ENCODE data around the gene TRIM28. TPM values are rescaled to one million over a fixed set of nuclear protein-coding genes. Genes with fewer than 3 reads are reported as not detected.

The TRIM28 gene
- total and polyA plus RNA-seq, 5 donors from 2014 or later = 34.5 to 379 (median 50.2) TPM

- H3K27me3 ChIP-seq (ENCODE audit: control insufficient read depth, insufficient read depth, low read length) = no peaks in the 10 kb centered on the region
- H3K36me3 Mint-ChIP-seq = no peaks in the 10 kb centered on the region
- H3K9me3 Mint-ChIP-seq = peaks cover 0 to 1% (median 0%) of the 10 kb centered on the region in 7 donors
- peaks cover 4% of the 10 kb centered on the region for H3K36me3 ChIP-seq (ENCODE audit: control insufficient read depth, insufficient read depth, low read length)
- peak overlapping the region; percentile 95 to 99 (median 99) for H3K27ac Mint-ChIP-seq
- H3K27ac ChIP-seq (ENCODE audit: insufficient read depth, low read length, poor library complexity, severe bottlenecking) = peak overlapping the region; percentile 87
- DNase-seq (no peak), ATAC-seq (ENCODE audit: low read depth in 2 of 2) (no peak)
- H3K27me3 Mint-ChIP-seq = no peaks in the 10 kb centered on the region
- peak overlapping the region; percentile 95 to 99 (median 97) for H3K4me3 Mint-ChIP-seq
- H3K9me3 ChIP-seq (ENCODE audit: control insufficient read depth in 2 of 2, low read length in 2 of 2) = no peaks in the 10 kb centered on the region
- peaks cover 7 to 45% (median 23%) of the 10 kb centered on the region in 4 donors for H3K4me1 Mint-ChIP-seq
- H3K4me3 ChIP-seq (ENCODE audit: low read depth, low read length) = peak overlapping the region; percentile 64
- H3K4me1 ChIP-seq (ENCODE audit: control insufficient read depth, insufficient read depth, low read length, poor library complexity, severe bottlenecking) = peaks cover 19% of the 10 kb centered on the region
Observed at GRCh38 chr19:58520257-58520599, 23.6 kb upstream of the TRIM28 start.

GRCh38 chr19:58521651-58522050 is 22.2 kb upstream of the TRIM28 start:
- ATAC-seq (ENCODE audit: low read depth in 2 of 2) (no peak), DNase-seq (no peak)
- H3K4me1 Mint-ChIP-seq = peaks cover 7 to 34% (median 20%) of the 10 kb centered on the region in 4 donors
- peaks cover 19% of the 10 kb centered on the region for H3K4me1 ChIP-seq (ENCODE audit: control insufficient read depth, insufficient read depth, low read length, poor library complexity, severe bottlenecking)
- H3K9me3 Mint-ChIP-seq = peaks cover 0 to 2% (median 0%) of the 10 kb centered on the region in 7 donors
- no peaks in the 10 kb centered on the region for H3K9me3 ChIP-seq (ENCODE audit: control insufficient read depth in 2 of 2, low read length in 2 of 2)
- H3K4me3 Mint-ChIP-seq = peak overlapping the region in 2 of 4 donors; percentile 41
- peak overlapping the region in 1 of 3 donors; percentile 67 for H3K27ac Mint-ChIP-seq
- H3K4me3 ChIP-seq (ENCODE audit: low read depth, low read length) = no peak overlapping the region
- H3K36me3 ChIP-seq (ENCODE audit: control insufficient read depth, insufficient read depth, low read length) = peaks cover 4% of the 10 kb centered on the region
- H3K36me3 Mint-ChIP-seq = no peaks in the 10 kb centered on the region
- no peaks in the 10 kb centered on the region for H3K27me3 ChIP-seq (ENCODE audit: control insufficient read depth, insufficient read depth, low read length)
- H3K27me3 Mint-ChIP-seq = no peaks in the 10 kb centered on the region
- no peak overlapping the region for H3K27ac ChIP-seq (ENCODE audit: insufficient read depth, low read length, poor library complexity, severe bottlenecking)

GRCh38 chr19:58522709-58523108 is 21.2 kb upstream of the TRIM28 start:
- DNase-seq = no peak
- H3K27ac Mint-ChIP-seq = peak overlapping the region in 1 of 3 donors; percentile 13
- no peaks in the 10 kb centered on the region for H3K27me3 Mint-ChIP-seq
- Histone ChIP-seq H3K4me3 (ENCODE audit: low read depth, low read length) (no peak overlapping the region), H3K27ac (ENCODE audit: insufficient read depth, low read length, poor library complexity, severe bottlenecking) (no peak overlapping the region), H3K4me1 (ENCODE audit: control insufficient read depth, insufficient read depth, low read length, poor library complexity, severe bottlenecking) (peaks cover 16% of the 10 kb centered on the region), H3K9me3 (ENCODE audit: control insufficient read depth in 2 of 2, low read length in 2 of 2) (no peaks in the 10 kb centered on the region), H3K36me3 (ENCODE audit: control insufficient read depth, insufficient read depth, low read length) (no peaks in the 10 kb centered on the region), H3K27me3 (ENCODE audit: control insufficient read depth, insufficient read depth, low read length) (no peaks in the 10 kb centered on the region)
- H3K36me3 Mint-ChIP-seq = no peaks in the 10 kb centered on the region
- peaks cover 0 to 2% (median 0%) of the 10 kb centered on the region in 7 donors for H3K9me3 Mint-ChIP-seq
- H3K4me1 Mint-ChIP-seq = peaks cover 7 to 31% (median 20%) of the 10 kb centered on the region in 4 donors
- H3K4me3 Mint-ChIP-seq = peak overlapping the region in 2 of 4 donors; percentile 19 to 64
- ATAC-seq (ENCODE audit: low read depth in 2 of 2) = no peak

- Histone ChIP-seq H3K4me3 (ENCODE audit: low read depth, low read length) (no peak overlapping the region), H3K4me1 (ENCODE audit: control insufficient read depth, insufficient read depth, low read length, poor library complexity, severe bottlenecking) (no peaks in the 10 kb centered on the region), H3K27me3 (ENCODE audit: control insufficient read depth, insufficient read depth, low read length) (no peaks in the 10 kb centered on the region), H3K27ac (ENCODE audit: insufficient read depth, low read length, poor library complexity, severe bottlenecking) (no peak overlapping the region), H3K36me3 (ENCODE audit: control insufficient read depth, insufficient read depth, low read length) (no peaks in the 10 kb centered on the region), H3K9me3 (ENCODE audit: control insufficient read depth in 2 of 2, low read length in 2 of 2) (no peaks in the 10 kb centered on the region)
- no peak for ATAC-seq (ENCODE audit: low read depth in 2 of 2)
- no peak overlapping the region for H3K4me3 Mint-ChIP-seq
- no peak overlapping the region for H3K27ac Mint-ChIP-seq
- no peaks in the 10 kb centered on the region for H3K36me3 Mint-ChIP-seq
- no peaks in the 10 kb centered on the region for H3K4me1 Mint-ChIP-seq
- no peak for DNase-seq
- H3K27me3 Mint-ChIP-seq = peaks cover 4% of the 10 kb centered on the region
- H3K9me3 Mint-ChIP-seq = peaks cover 0 to 2% (median 0%) of the 10 kb centered on the region in 7 donors
Observed at GRCh38 chr19:58529405-58529804, 14.5 kb upstream of the TRIM28 start.

- no peak overlapping the region for H3K4me3 ChIP-seq (ENCODE audit: low read depth, low read length)
- H3K27me3 ChIP-seq (ENCODE audit: control insufficient read depth, insufficient read depth, low read length) = no peaks in the 10 kb centered on the region
- no peaks in the 10 kb centered on the region for H3K36me3 Mint-ChIP-seq
- no peaks in the 10 kb centered on the region for H3K36me3 ChIP-seq (ENCODE audit: control insufficient read depth, insufficient read depth, low read length)
- H3K9me3 ChIP-seq (ENCODE audit: control insufficient read depth in 2 of 2, low read length in 2 of 2) = no peaks in the 10 kb centered on the region
- H3K27ac ChIP-seq (ENCODE audit: insufficient read depth, low read length, poor library complexity, severe bottlenecking) = no peak overlapping the region
- H3K9me3 Mint-ChIP-seq = no peaks in the 10 kb centered on the region
- ATAC-seq (ENCODE audit: low read depth in 2 of 2) (no peak), DNase-seq (no peak)
- peaks cover 9% of the 10 kb centered on the region for H3K27me3 Mint-ChIP-seq
- H3K4me1 Mint-ChIP-seq = no peaks in the 10 kb centered on the region
- H3K27ac Mint-ChIP-seq = no peak overlapping the region
- no peaks in the 10 kb centered on the region for H3K4me1 ChIP-seq (ENCODE audit: control insufficient read depth, insufficient read depth, low read length, poor library complexity, severe bottlenecking)
- no peak overlapping the region for H3K4me3 Mint-ChIP-seq
Observed at GRCh38 chr19:58531034-58531840, 12.6 kb upstream of the TRIM28 start.

- no peaks in the 10 kb centered on the region for H3K36me3 ChIP-seq (ENCODE audit: control insufficient read depth, insufficient read depth, low read length)
- DNase-seq = no peak
- peaks cover 2% of the 10 kb centered on the region for H3K27me3 ChIP-seq (ENCODE audit: control insufficient read depth, insufficient read depth, low read length)
- peaks cover 13% of the 10 kb centered on the region for H3K4me1 ChIP-seq (ENCODE audit: control insufficient read depth, insufficient read depth, low read length, poor library complexity, severe bottlenecking)
- ATAC-seq (ENCODE audit: low read depth in 2 of 2) = no peak
- H3K9me3 Mint-ChIP-seq = no peaks in the 10 kb centered on the region
- H3K27me3 Mint-ChIP-seq = peaks cover 9% of the 10 kb centered on the region
- peak overlapping the region in 2 of 4 donors; percentile 13 to 35 for H3K4me3 Mint-ChIP-seq
- peaks cover 0 to 15% (median 0%) of the 10 kb centered on the region in 4 donors for H3K4me1 Mint-ChIP-seq
- H3K27ac ChIP-seq (ENCODE audit: insufficient read depth, low read length, poor library complexity, severe bottlenecking) = no peak overlapping the region
- H3K4me3 ChIP-seq (ENCODE audit: low read depth, low read length) = no peak overlapping the region
- no peak overlapping the region for H3K27ac Mint-ChIP-seq
- no peaks in the 10 kb centered on the region for H3K36me3 Mint-ChIP-seq
- no peaks in the 10 kb centered on the region for H3K9me3 ChIP-seq (ENCODE audit: control insufficient read depth in 2 of 2, low read length in 2 of 2)
Observed at GRCh38 chr19:58535857-58536256, 8.0 kb upstream of the TRIM28 start.

GRCh38 chr19:58536852-58537798 is 6.7 kb upstream of the TRIM28 start:
- Histone ChIP-seq H3K27ac (ENCODE audit: insufficient read depth, low read length, poor library complexity, severe bottlenecking) (no peak overlapping the region), H3K9me3 (ENCODE audit: control insufficient read depth in 2 of 2, low read length in 2 of 2) (no peaks in the 10 kb centered on the region), H3K4me3 (ENCODE audit: low read depth, low read length) (no peak overlapping the region), H3K36me3 (ENCODE audit: control insufficient read depth, insufficient read depth, low read length) (no peaks in the 10 kb centered on the region), H3K27me3 (ENCODE audit: control insufficient read depth, insufficient read depth, low read length) (peaks cover 2% of the 10 kb centered on the region), H3K4me1 (ENCODE audit: control insufficient read depth, insufficient read depth, low read length, poor library complexity, severe bottlenecking) (peaks cover 13% of the 10 kb centered on the region)
- H3K27ac Mint-ChIP-seq = peak overlapping the region in 1 of 3 donors; percentile 85
- no peaks in the 10 kb centered on the region for H3K36me3 Mint-ChIP-seq
- H3K27me3 Mint-ChIP-seq = peaks cover 5% of the 10 kb centered on the region
- H3K9me3 Mint-ChIP-seq = no peaks in the 10 kb centered on the region
- DNase-seq (no peak), ATAC-seq (ENCODE audit: low read depth in 2 of 2) (no peak)
- H3K4me3 Mint-ChIP-seq = peak overlapping the region in 2 of 4 donors; percentile 10 to 44
- H3K4me1 Mint-ChIP-seq = peaks cover 0 to 15% (median 0%) of the 10 kb centered on the region in 4 donors
